Gastrocnemius medialis (tissue), 4 donors: Measurements from ENCODE around the gene KCNQ5.

ENCODE experiments used
- POLR2A ChIP-seq, 2 donors: fragments of 450-650 bp; IDR thresholded peaks; one replicate each; pipeline ENCODE4 v1.6.1; 2017; ENCODE audit warnings: antibody characterized with exemption in 2 of 2, mild to moderate bottlenecking in 2 of 2, moderate library complexity in 2 of 2
- TF ChIP-seq, protein P1 (sequence below), 5 experiments: fragments of 450-650 bp in 3 of 5; fragments of 200-600 bp in 2 of 5; sonication (generic) in 2 of 5; IDR thresholded peaks in 4 of 5; conservative IDR thresholded peaks in 1 of 5; 1 replicate in 4 of 5; 2 replicates in 1 of 5; pipeline ENCODE4 v1.5.1; 2016 to 2019; ENCODE audit warnings: antibody characterized with exemption in 5 of 5, mild to moderate bottlenecking in 3 of 5, moderate library complexity in 3 of 5

DNA sequence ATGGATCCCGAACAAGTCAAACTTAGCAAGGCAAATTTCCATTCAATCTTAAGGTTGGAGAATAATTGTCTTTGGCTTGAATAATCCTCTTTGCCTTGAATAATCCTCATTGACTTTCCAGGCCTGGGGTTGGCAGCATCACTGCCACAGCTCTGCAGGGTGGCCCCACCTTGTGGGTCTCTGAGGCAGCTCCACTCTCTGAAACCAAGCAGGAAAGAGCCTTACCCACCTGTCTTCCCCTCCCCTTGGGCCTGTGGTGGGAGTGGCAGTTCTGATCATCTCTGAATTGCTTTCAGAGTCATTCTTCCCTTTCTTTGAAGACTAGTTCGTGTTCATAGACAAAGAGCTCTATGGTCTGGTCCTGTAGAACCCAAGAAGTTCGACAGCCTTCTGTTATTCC lies 47.5 kb downstream of the KCNQ5 start:
- TF ChIP-seq, protein P1, sequence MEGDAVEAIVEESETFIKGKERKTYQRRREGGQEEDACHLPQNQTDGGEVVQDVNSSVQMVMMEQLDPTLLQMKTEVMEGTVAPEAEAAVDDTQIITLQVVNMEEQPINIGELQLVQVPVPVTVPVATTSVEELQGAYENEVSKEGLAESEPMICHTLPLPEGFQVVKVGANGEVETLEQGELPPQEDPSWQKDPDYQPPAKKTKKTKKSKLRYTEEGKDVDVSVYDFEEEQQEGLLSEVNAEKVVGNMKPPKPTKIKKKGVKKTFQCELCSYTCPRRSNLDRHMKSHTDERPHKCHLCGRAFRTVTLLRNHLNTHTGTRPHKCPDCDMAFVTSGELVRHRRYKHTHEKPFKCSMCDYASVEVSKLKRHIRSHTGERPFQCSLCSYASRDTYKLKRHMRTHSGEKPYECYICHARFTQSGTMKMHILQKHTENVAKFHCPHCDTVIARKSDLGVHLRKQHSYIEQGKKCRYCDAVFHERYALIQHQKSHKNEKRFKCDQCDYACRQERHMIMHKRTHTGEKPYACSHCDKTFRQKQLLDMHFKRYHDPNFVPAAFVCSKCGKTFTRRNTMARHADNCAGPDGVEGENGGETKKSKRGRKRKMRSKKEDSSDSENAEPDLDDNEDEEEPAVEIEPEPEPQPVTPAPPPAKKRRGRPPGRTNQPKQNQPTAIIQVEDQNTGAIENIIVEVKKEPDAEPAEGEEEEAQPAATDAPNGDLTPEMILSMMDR (IDR thresholded peaks at IDR 0.05 in 4 of 5, conservative IDR thresholded peaks at IDR 0.05 in 1 of 5): no peak
- TF ChIP-seq POLR2A (IDR thresholded peaks at IDR 0.05): no peak
